HG02571 (cell line): Measurements from ENCODE around the gene CFAP92.

Experiments used
- ATAC-seq: cut with Tn5 transposase; IDR thresholded peaks from one replicate; pipeline ENCODE4 v1.9.1; 2021; ENCODE audit warnings: mild to moderate bottlenecking, moderate library complexity; ENCODE audit not compliant: unreplicated experiment

Gene CFAP92, protein sequence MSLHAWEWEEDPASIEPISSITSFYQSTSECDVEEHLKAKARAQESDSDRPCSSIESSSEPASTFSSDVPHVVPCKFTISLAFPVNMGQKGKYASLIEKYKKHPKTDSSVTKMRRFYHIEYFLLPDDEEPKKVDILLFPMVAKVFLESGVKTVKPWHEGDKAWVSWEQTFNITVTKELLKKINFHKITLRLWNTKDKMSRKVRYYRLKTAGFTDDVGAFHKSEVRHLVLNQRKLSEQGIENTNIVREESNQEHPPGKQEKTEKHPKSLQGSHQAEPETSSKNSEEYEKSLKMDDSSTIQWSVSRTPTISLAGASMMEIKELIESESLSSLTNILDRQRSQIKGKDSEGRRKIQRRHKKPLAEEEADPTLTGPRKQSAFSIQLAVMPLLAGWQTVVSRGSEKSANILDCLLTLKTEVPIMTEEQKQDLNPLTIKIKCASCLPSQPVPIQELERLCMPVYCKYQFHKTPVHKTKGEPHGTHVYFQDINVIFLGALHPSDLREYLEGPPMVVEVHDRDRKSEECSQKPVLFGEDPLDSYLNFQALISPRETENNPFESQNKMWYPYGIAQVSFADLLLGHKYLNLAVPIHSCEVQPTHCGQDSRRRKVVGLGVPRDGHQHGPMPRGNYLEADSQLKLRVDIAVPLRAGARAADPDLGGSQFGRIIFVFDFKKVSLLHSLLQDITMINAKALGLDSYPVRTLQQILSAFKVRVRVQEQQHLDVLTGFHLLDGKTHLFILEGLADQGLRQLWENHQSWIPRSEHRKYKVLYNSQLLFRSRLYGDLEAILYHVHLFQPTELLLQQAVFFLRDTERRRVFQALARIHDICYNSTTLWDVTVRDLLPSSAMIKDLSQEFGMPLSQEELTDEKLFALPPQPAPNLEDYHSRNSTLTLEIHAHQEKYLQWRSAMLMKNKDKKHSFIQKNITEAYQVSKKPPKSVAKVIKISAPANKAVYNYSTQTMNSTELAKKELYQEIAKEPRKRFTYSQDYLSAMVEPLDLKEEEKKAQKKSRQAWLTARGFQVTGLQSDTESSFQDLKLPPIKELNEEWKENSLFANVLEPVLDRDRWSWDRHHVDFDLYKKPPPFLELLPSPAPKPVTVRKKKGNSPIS

DNA sequence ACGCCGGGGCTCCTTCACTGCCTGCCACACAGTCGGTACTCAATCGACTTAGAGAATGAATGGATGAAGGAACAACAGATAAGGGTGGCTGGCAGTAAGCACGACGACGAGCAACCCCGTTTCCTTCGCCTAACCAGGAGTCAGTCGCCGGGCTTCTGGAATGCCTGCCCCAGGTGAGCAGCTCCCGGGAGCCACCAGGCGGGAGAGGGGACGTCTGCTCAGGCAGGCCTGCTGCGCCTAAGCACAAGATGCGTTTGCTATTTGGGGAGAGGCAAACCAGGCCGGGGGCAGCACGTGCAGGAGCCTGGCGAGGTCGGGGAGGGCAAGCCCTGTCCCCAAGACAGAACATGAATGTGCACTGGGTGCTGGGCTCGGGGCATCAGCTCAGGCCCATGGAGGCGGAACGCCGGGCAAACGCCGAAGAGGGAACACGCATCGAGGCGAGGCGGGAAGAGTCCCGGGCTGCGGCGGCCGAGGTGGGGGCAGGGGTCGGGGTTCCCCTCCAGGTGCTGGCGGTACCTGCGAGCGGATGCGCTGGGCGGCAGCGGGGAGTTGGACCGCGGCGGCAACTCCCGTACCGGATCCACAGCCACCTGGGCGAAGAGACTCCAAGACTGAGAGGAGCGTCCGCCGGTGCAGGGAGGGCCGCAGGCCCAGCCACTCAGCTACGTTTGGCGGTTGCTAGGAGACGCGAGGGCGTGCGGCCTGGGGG is at the start of gene CFAP92:
TSS of gene CFAP92 (minus strand) at position 616 of the 712 bp plus-strand sequence. CDS start 772 bp downstream, outside the sequence.
- ATAC-seq = peak; percentile 91

DNA sequence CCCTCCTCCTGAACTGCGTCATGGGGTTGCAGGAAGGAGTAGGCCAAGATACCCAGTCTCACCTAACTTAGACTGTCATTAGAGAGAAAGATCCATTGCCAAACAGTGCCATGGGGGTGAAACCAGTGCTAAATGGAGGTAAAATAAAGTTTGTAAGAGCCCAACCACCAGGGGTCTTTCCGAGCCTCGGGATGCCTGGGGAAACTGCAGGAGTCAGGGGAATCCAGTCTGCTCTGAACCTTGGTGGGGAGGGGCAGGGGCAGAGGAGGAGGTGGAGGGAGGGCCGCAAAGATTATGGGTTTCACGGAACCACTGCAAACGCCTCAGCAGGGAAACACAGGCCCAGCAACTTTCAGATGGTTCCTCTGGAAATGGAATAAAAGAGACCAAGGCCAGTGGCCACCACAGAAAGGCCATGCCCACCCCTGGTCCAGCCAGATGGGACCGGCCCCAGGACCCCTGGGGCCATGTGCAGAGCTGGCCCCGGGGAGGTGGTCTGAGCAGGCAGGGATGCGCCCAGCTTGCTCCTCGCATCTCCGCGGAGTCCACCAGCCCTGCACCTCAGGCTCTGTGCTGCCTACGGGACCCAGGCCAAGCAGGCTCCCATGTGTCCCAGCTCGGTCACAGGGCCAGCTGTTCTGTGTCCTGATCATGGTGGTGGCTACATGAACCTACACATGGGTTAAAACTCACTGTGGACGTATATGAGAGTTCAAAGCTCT is 46.9 kb upstream of the CFAP92 start:
- no peak for ATAC-seq

DNA sequence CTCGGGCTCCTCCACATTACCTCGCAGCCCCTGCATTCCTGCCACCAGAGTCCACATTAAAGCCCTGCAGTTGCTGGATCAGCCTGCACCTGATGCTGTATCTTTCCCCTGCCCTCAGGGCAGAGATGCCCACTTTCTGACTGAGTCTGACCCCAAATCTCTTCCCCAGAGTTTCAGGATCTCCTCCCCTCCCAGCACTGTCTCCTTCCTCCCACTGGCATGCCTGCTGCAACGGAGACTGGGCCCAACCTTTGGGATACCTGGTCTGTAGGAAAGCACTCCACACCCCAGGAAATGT is 46.1 kb upstream of the CFAP92 start:
- no peak for ATAC-seq

DNA sequence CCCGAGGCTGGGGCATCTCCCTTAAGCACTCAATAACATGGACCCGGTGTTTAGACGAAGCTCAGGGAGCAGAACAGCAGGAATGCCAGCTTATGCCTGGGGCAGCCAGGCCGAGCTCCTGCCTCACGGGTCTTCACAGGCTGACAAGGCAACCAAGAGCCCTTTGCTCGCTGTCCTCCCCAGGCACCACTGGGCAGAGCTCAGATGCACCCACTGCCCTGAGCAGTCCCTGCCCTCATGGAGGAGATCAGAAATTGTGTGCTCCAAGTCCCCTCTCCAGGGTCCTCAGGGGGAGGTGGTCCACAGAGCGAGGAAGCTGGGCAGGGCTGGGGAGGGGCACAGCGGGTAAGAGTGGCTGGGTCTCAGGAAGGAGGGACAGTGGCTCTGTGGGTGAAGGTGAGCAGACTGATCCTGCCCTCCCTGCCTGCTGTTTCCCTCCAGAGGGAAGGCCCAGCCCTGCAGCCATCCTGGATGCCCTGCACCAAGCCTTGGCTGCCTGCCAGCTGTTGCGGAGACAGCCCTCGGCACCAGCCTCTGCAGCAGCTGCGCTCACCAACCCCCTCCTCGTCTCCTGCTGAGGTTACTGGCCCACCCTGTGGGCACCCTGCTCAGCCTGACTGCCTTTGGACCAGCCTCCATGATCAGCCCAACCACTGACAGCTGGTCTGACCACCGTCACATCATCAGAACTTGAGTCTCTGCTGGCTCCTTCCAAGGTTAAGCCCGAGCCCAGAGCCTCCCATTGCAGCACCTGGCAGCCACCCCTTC is 45.6 kb upstream of the CFAP92 start:
- no peak for ATAC-seq

DNA sequence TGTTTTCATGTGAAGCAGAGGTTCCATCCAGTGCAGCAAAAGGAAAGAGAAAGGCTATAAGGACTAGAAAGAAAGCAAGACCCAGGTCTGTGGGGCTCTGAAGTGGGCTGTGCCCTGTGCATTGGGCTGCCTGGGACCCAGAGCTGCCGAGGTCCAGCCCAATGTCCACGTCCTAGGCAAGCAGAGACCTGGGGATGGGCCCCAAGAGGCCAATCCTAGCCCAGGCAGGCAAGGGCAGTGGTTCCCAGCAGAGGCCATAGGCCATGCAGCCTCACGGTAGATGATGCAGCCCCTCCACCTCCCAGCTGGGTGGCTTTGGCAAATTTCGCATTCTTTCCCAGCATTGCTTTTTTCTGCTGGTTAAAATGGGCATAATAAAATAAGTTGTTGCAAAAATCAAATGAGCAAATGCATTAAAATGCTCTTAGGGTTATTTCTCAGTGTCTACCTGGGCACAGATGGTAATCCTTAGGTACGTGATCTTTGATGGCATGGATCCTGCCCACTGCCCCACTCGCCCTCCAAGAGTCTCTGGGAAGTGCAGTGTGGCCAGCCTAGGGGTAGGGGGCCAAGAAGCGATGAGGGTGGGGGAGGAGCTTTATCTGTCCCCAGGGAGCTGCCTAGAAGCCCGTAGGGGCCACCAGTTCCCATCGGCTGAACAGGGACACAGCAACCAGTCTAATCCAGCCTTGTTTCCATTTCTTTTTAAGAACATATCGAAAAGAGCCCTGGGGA is 44.4 kb upstream of the CFAP92 start:
- ATAC-seq = no peak

DNA sequence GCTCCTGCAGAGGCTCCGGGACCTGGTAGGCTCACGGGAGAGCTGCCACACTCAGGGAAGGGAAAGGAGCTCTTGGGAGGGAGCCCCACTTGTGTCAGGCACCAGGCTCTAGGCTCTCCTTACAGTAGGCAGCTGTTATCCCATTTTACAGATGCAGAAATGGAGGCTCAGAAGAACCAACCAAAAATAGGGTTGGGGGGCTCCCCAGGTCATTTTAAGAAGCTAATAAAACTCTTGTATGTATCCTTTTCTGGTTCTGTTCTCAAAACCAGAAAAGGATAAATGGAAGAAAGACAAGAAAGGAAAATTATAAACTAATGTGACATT is 43.2 kb upstream of the CFAP92 start:
- ATAC-seq = no peak

DNA sequence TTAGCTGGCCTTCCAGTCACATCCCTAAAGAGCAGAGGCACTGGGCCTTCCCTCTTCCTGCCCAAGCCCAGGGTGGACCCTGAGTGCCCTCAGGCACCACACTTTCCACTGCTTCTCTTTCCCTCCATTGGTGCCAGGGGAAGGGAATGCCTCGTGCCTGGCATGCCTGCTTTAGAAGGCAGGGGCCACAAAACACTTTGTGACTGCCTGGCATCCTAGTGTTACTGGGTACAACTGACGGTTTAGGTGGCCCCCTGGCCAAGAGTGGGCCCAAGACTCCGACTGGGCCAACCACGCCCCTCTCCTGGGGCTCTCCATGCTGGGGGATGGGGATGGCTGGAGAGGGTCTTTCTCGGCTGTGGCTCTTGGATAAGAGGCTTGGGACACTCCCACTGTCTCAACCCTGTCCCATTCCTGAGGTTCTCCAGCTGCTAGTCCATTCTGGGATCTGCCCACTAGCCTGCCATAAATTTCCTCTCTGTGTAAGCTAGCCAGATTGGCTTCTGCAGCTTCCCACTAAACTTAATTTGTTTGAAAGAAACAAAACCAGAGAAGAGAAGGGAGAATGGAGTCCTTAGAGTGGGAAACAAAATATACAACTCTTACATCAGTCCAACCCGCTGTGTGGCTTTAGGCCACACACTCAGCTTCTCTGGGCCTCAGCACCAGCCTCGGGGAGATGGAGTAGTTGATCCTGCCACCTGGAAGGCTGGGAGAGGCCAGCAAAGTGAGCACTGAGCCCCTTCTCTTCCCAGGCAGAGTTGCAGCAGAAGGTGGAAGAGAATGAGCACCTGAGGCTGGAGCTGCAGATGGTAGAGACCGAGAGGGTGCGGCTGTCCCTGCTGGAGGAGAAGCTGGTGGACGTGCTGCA is 42.6 kb upstream of the CFAP92 start:
- no peak for ATAC-seq

DNA sequence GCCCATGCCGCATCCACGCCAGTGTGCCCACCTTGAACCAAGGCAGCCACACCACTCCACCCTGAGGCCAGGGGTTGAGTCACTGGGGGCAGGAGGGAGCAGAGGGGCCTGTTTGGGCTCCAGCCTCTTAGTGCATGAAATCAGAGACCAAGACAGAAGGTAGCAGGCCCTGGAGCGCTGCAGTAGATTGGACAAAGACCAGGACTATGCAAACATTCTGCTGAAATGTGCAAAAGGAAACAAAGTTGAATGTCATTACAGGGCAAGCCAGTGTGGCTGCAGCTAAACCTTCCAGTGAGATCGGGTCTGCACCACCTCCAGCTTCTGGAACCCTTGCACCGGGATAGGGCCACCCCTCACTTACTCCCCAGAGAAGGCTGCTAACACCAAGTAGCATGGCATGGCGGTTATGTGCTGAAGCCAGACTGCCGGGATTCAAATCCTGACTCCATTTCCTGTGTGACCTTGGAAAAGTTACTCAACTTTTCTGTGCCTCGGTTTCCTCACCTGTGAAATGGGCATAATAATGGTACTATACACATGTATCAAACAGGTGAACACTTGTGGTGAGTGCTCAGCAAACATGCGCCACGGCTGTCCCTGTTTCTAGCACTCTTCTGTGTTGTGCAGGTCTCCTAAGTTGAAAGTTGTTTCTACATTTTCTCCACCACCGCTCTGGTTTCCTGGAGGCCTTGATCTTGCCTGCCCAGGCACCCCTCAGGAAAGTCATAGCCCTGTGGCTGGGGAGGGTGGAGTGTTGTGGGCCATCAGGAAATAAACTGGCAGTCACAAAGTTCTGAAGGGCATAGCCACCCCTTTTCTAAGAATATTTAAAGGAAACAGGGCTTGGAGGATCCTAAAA is 41.7 kb upstream of the CFAP92 start:
- ATAC-seq = no peak

DNA sequence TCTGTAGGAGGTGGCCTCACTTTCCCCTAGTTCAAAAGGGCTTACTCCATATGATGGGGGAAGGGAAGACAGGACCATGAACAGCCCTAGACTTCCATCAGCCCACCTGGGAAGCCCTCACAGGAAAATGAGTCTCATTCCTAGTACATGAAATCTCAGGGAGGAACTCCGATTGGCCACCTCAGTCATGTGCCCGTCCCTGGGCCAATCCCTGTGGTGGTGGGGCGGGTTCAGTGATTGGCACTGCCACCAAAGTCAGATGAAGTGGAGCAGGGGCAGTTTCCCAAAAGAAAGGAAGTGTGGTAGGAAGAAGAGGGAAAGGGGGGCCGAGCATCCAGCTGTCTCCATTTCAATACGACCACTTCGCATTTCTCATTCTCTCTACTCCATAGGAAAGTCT is 40.8 kb upstream of the CFAP92 start:
- ATAC-seq = no peak

DNA sequence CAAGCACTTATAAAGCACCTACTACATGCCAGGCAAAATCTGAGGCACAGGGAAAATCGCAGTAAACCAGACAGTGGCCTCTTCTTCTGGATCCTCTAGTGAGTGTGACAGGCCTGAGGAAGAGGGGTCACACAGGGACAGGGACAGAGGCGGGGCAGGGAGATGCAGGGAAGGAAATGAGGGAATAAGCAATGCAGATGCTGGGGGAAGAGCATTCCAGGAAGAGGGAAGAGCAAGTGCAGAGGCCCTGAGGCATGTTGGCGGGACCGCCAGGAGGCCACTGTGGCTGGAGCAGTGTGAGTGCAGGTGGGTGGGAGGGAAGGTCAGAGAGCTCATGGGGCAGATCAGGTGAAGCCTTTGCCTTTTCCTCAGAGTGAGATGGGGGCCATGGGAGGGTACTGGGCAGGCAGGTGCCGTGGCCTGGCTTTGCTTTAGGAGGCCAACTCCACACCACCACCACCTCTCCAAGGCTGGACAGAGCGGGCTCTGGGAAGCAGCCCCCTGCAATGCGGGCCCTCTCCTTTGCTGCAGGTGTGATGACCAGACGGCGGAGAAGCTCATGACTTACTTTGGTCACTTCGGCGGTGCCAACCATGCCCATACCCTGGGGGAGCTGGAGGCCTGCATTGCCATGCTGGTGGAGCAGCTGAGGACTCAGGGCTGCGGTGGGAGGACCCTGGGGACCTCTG is 39.9 kb upstream of the CFAP92 start:
- ATAC-seq = no peak

DNA sequence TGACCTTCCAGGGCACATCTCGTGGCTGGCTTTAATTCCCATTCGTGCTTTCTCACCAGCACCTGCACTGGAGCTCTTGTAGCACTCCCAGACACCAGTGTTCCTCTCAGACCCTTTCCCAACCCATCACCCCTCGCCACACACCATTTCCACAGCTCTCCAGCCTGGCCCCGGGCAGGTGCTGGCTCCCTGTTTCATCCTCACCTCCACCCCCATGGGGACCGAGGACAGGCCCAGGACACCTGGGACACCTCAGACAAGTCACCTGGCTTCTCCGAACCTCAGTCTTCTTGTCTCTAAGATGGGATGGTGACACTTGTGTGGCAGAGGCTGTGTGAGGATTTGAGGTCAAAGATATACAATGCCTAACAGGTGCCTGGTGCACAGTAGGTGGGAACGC is 39.3 kb upstream of the CFAP92 start:
- no peak for ATAC-seq

DNA sequence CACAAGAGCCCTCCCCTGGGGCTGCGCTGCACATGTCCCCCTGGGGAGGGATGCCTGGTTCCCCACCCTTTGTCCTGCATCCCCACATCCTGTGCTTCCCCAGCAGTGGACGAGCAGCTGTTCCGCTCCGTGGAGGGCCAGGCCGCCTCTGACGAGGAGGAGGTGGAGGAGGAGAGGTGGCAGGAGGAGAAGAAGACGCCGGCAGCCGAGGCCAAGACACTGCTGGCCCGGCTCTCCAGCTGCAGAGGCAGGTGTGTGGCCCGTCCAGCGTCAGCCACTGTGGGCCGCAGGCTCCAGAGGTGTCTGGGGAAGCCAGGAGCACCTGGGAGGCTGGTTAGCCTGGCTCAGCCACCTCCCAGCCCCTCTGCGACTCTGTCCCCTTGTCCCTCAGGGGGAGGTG is 38.8 kb upstream of the CFAP92 start:
- ATAC-seq = no peak

DNA sequence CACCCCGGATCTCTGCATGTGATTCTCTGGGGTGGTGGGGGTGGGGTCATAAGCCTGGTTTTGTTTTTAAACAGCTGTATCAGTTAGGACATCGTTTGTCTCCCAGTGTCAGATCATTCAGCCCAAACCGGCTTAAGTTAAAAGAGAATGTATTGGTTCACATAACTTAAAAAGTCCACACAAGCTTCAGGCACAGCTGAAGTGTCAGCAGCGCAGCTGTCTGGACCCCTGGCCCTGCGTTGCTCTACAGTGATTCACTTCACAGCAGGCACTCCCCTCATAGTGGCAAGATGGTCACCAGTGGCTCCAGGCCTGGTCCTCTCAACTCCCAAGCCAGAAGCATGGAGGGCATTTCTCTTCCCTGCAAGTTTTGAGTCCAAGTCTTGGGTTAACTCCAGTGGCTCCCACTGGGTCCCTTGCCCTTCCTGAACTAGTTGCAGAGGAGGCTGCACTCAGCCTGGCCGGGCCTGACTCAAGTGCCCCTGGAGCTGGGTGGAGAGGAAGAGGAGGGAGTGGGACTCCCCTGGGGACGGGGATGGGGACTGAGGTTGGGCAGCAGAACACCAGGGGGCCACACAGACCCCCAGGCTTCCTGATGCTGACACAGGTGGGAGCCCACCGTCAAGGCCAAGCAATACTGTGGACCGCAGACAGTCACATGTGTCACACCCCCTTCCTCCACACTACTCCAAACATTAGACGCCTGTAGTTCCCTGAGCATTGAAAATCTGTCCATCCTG is 37.8 kb upstream of the CFAP92 start:
- ATAC-seq = no peak

DNA sequence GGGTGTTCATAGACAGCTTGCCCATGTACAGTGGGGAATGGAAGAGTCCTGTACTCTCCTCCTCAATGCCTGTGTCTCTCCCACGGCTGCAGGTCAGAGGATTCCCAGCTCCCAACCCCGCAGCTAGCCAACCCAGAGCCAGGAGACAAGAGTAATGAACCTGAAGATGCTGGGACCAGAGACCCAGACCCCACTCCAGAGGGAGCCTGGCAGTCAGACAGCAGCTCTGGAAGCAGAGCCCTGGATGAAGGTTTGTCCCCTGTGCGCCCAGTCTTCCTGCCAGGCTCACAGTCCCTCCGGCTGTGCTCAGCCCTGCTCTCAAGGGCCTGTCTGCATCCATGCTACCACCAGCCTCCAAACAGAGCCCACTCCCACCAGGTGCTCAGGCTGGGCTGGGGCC is 36.7 kb upstream of the CFAP92 start:
- ATAC-seq = no peak

DNA sequence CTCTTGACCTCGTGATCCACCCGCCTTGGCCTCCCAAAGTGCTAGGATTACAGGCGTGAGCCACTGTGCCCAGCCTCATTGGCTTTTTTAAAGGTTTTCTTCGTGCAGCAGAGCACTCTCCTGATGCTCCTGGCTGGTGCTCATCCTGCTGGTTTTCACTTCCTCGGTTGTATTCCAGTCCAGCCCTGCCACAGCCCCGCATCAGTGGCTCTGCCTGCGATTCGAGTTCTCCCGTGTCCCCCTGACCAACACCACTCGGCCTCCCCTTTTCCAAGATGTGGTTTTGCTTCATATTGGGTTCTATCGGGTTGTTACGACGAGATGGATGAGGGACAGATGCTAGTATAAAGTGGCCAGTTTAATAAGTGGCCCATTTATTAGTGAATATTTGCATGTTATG is 35.0 kb upstream of the CFAP92 start:
- no peak for ATAC-seq

DNA sequence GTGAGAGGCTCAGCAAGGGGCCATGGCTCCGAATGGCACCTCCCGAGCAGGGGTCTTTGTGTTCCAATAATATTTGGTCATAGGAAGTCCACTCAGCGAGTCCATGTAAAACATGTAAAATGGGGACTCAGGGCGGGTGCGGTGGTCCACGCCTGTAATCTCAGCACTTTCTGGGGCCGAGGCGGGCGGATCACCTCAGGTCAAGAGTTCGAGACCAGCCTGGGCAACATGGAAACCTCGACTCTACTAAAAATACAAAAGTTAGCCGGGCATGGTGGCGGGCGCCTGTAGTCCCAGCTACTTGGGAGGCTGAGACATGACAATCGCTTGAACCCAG is 33.6 kb upstream of the CFAP92 start:
- no peak for ATAC-seq
